ENCODE data around the gene BDH1. TPM values are rescaled to one million over a fixed set of nuclear protein-coding genes. Genes with fewer than 3 reads are reported as not detected.
"Not testable (repeated sequence)": the region's sequence is repeated elsewhere in the genome, so short reads cannot be mapped to it uniquely, and the experiment has no call there.

Gene BDH1
- total and polyA plus RNA-seq, 2 experiments from 2014 or later: 21.4 to 26.1 TPM

DNA sequence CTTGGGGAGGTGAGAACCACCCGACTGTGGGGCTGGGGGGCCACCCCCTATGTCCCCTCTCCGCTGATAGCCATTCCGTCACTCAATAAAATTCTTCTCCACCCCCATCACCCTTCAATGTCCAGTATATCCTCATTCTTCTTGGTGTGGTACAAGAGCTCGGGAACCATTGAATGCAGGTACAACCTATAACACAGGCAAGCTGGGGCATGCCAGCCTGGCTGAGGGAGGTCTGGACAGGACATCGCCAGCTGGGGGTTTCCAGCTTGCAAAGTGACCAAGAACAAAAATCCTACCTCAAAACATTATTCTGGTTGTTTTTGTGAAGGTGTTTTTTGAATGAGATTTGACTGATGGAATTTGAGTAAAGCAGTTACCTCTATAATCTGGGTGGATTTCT, 19.6 kb upstream of the BDH1 start:
- no peak overlapping the region for H3K27ac ChIP-seq
- no peak overlapping the region for H3K4me3 ChIP-seq
- no peak for DNase-seq (ENCODE audit: low read depth in 1 of 2, low spot score in 1 of 2)
- H3K27me3 ChIP-seq: no peaks in the 10 kb centered on the region
- peaks cover 15% of the 10 kb centered on the region for H3K4me1 ChIP-seq (ENCODE audit: low read depth)
- no peaks in the 10 kb centered on the region for H3K9me3 ChIP-seq (ENCODE audit: low read depth)
- H3K36me3 ChIP-seq: no peaks in the 10 kb centered on the region
- no peak for TF ChIP-seq CTCF (IDR thresholded peaks at IDR 0.05; ENCODE audit: low read depth, low read length)

- DNase-seq (ENCODE audit: low read depth in 1 of 2, low spot score in 1 of 2); H3K9me3 ChIP-seq (ENCODE audit: low read depth); H3K36me3 ChIP-seq; H3K27me3 ChIP-seq; H3K4me3 ChIP-seq; H3K27ac ChIP-seq: not testable (repeated sequence)
- peaks cover 15% of the 10 kb centered on the region for H3K4me1 ChIP-seq (ENCODE audit: low read depth)
Measured at GRCh38 chr3:197574396-197574991, 18.7 kb upstream of the BDH1 start.

DNA sequence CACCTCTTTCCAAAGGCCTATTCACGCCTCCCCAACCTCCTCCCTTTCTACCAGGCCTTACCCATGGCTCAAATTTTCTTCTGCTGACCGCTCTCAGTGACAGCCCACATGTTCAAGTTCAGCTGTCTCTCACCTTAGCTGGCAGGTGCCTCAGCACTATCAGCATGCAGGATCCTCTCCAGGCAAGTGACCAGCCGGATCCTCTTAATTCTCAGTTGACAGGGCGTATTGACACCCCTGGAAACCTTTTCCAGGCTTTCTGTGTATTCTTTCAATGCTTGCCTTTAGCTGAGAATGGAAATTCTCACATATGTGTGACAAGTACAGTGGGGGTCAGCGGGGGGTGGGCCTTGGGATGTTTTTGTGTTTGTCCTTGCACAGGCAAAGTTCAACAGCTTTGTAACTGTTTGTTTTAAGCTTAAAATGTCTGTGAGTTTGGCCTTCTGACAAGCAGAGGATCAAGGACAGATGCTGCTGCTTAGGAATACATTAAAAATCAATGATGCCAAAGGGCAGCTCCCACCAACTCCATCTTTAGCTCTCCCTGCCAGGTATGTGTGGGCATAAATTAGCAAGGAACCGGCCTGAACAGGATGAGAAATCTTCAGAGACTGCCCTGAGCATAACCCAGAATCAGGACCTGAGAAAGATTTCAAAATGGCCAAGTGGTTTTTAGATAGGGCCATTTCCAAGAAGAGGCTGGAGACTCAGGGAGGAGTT, 17.4 kb upstream of the BDH1 start:
- peaks cover 15% of the 10 kb centered on the region for H3K4me1 ChIP-seq (ENCODE audit: low read depth)
- H3K27me3 ChIP-seq: no peaks in the 10 kb centered on the region
- H3K9me3 ChIP-seq (ENCODE audit: low read depth): no peaks in the 10 kb centered on the region
- H3K36me3 ChIP-seq: no peaks in the 10 kb centered on the region
- TF ChIP-seq CTCF (IDR thresholded peaks at IDR 0.05; ENCODE audit: low read depth, low read length): no peak
- DNase-seq (ENCODE audit: low read depth in 1 of 2, low spot score in 1 of 2): no peak
- no peak overlapping the region for H3K27ac ChIP-seq
- no peak overlapping the region for H3K4me3 ChIP-seq

- not testable (repeated sequence) for H3K4me3 ChIP-seq; H3K9me3 ChIP-seq (ENCODE audit: low read depth)
- peaks cover 15% of the 10 kb centered on the region for H3K4me1 ChIP-seq (ENCODE audit: low read depth)
Measured at GRCh38 chr3:197571880-197572172, 16.1 kb upstream of the BDH1 start.

DNA sequence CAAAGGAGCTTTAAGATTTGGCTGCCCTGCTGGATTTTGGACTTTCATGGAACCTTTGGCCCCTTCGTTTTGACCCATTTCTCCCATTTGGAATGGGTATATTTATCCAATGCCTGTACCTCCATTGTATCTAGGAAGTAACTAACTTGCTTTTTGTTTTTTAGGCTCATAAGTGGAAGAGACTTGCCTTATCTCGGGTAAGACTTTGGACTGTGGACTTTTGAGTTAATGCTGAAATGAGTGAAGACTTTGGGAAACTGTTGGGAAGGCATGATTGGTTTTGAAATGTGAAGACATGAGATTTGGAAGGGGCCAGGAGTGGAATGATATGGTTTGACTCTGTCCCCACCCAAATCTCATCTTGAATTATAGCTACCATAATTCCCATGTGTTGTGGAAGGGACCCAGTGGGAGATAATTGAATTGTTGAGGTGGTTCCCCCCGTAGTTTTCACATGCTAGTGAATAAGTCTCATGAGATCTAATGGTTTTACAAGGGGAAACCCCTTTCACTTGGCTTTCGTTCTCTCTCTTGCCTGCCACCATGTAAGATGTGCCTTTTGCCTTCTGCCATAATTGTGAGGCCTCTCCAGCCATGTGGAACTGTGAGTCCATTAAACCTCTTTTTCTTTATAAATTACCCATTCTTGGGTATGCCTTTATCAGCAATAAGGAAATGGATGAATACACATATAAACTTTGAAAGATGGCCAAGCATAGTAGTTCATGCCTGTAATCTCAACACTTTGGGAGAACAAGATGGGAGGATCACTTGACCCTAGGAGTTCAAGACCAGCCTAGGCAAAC, 15.5 kb upstream of the BDH1 start:
- H3K4me3 ChIP-seq; DNase-seq (ENCODE audit: low read depth in 1 of 2, low spot score in 1 of 2): not testable (repeated sequence)
- peaks cover 15% of the 10 kb centered on the region for H3K4me1 ChIP-seq (ENCODE audit: low read depth)

More at GRCh38 chr3:197571880-197572172, 16.1 kb upstream of the BDH1 start:
- not testable (repeated sequence) for H3K27me3 ChIP-seq; DNase-seq (ENCODE audit: low read depth in 1 of 2, low spot score in 1 of 2); H3K27ac ChIP-seq; H3K36me3 ChIP-seq

GRCh38 chr3:197569433-197569832, 13.7 kb upstream of the BDH1 start:
- not testable (repeated sequence) for DNase-seq (ENCODE audit: low read depth in 1 of 2, low spot score in 1 of 2); H3K4me3 ChIP-seq; H3K9me3 ChIP-seq (ENCODE audit: low read depth); H3K27me3 ChIP-seq; H3K27ac ChIP-seq; H3K36me3 ChIP-seq
- peaks cover 12% of the 10 kb centered on the region for H3K4me1 ChIP-seq (ENCODE audit: low read depth)

More for the DNA sequence above, 15.5 kb upstream of the BDH1 start:
- not testable (repeated sequence) for H3K27ac ChIP-seq; H3K9me3 ChIP-seq (ENCODE audit: low read depth); H3K36me3 ChIP-seq; H3K27me3 ChIP-seq

GRCh38 chr3:197567904-197568681, 12.3 kb upstream of the BDH1 start:
- Histone ChIP-seq H3K27ac (no peak overlapping the region), H3K4me1 (ENCODE audit: low read depth) (peaks cover 4% of the 10 kb centered on the region), H3K36me3 (no peaks in the 10 kb centered on the region), H3K9me3 (ENCODE audit: low read depth) (no peaks in the 10 kb centered on the region), H3K4me3 (no peak overlapping the region), H3K27me3 (no peaks in the 10 kb centered on the region)
- DNase-seq (ENCODE audit: low read depth in 1 of 2, low spot score in 1 of 2): no peak
- no peak for TF ChIP-seq CTCF (IDR thresholded peaks at IDR 0.05; ENCODE audit: low read depth, low read length)

DNA sequence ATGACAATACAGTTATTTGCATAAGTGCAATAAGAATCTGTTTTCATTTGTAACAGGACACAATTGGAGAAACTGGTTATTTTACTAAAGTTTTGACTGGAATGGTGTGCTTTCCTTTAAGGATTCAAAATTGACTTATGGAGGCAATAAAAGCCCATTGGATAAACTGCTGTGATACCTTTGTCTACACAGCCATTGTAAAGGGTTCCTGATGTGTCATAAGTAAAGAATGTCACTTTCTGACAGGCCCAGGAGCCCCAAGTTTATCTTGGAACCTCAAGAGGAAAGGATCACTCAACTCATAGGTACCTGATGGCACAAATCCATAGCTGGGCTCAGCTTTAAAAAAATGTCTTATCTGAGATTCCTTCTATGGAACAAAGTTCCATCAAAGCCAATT, 10.4 kb upstream of the BDH1 start:
- not testable (repeated sequence) for H3K36me3 ChIP-seq; H3K9me3 ChIP-seq (ENCODE audit: low read depth); H3K4me1 ChIP-seq (ENCODE audit: low read depth); H3K27me3 ChIP-seq; DNase-seq (ENCODE audit: low read depth in 1 of 2, low spot score in 1 of 2); H3K4me3 ChIP-seq; H3K27ac ChIP-seq
